Thoracic aorta (tissue), 2 donors: Measurements from ENCODE around the gene EIPR1. TPM values are rescaled to one million over a fixed set of nuclear protein-coding genes. Genes with fewer than 3 reads are reported as not detected.

Experiments
- ATAC-seq: fragments of 150-250 bp; one replicate; pipeline ENCODE4 v1.8.0; 2017; ENCODE audit warnings: low read depth; ENCODE audit not compliant: insufficient number of reproducible peaks, low FRiP score
- DNase-seq: peaks from one replicate; pipeline ENCODE4 v3.0.0-alpha.2; 2020; ENCODE audit warnings: low spot score
- H3K27ac ChIP-seq, 2 donors: fragments of 200-600 bp; sonication (generic); 1 replicate in 1 of 2; 2 replicates in 1 of 2; pipeline ENCODE4 v1.5.1; 2016; ENCODE audit warnings: mild to moderate bottlenecking in 2 of 2, moderate library complexity in 2 of 2
- H3K27me3 ChIP-seq: fragments of 200-600 bp; sonication (generic); replicated peaks from 2 replicates; pipeline ENCODE4 v1.6.0; 2016; ENCODE audit warnings: mild to moderate bottlenecking; ENCODE audit not compliant: insufficient read depth
- H3K36me3 ChIP-seq: fragments of 200-600 bp; sonication (generic); one replicate; pipeline ENCODE4 v1.5.1; 2016
- H3K4me1 ChIP-seq, 2 donors: fragments of 200-600 bp; sonication (generic); 1 replicate in 1 of 2; 2 replicates in 1 of 2; pipeline versions ENCODE4 v1.5.1 to v1.6.0; 2016; ENCODE audit warnings: low read depth in 2 of 2, mild to moderate bottlenecking in 1 of 2; ENCODE audit not compliant: control insufficient read depth in 1 of 2
- H3K4me3 ChIP-seq: fragments of 200-600 bp; sonication (generic); 2 replicates; pipeline ENCODE4 v1.5.1; 2016; ENCODE audit warnings: mild to moderate bottlenecking
- H3K9me3 ChIP-seq: fragments of 200-600 bp; sonication (generic); 2 replicates; pipeline ENCODE4 v1.5.1; 2016
- total RNA-seq, 2 donors: library from RNA; depleted of rRNA; stranded (reverse); fragments of >200 nt; gene quantifications; one replicate each; pipeline versions ENCODE4 v1.1.0 to v1.2.3, GENCODE V29; 2016
- TF ChIP-seq, protein P1 (sequence below): fragments of 200-600 bp; sonication (generic); IDR thresholded peaks from one replicate; pipeline ENCODE4 v1.5.1; 2019; ENCODE audit warnings: antibody characterized with exemption

Gene EIPR1
- total RNA-seq, 2 donors from 2014 or later: 17.9 to 40.6 TPM

DNA sequence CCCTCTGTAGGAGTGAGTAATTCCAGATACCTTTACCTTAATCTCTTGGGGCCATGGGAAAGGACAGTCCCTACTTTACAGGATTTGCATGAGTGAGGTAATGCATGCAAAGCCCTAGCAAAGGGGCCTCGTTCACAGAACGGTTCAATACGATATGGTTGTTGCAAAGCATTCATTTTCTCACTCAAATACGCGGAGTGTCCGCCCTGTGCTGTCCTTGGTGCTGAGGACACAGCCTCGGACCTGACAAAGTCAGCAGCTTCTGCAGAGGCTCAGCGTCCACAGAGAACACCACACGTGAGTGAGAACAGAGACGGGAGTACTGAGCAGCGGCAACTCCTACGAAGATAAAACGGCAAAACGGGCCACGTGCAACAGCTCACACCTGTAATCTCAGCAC, 125.7 kb downstream of the EIPR1 start:
- no peak overlapping the region for H3K4me3 ChIP-seq
- H3K27ac ChIP-seq: no peak overlapping the region
- DNase-seq (no peak), ATAC-seq (no peak)
- peaks cover 9% of the 10 kb centered on the region for H3K36me3 ChIP-seq
- no peaks in the 10 kb centered on the region for H3K27me3 ChIP-seq
- peaks cover 17% of the 10 kb centered on the region for H3K9me3 ChIP-seq
- no peaks in the 10 kb centered on the region for H3K4me1 ChIP-seq
- TF ChIP-seq, protein P1, sequence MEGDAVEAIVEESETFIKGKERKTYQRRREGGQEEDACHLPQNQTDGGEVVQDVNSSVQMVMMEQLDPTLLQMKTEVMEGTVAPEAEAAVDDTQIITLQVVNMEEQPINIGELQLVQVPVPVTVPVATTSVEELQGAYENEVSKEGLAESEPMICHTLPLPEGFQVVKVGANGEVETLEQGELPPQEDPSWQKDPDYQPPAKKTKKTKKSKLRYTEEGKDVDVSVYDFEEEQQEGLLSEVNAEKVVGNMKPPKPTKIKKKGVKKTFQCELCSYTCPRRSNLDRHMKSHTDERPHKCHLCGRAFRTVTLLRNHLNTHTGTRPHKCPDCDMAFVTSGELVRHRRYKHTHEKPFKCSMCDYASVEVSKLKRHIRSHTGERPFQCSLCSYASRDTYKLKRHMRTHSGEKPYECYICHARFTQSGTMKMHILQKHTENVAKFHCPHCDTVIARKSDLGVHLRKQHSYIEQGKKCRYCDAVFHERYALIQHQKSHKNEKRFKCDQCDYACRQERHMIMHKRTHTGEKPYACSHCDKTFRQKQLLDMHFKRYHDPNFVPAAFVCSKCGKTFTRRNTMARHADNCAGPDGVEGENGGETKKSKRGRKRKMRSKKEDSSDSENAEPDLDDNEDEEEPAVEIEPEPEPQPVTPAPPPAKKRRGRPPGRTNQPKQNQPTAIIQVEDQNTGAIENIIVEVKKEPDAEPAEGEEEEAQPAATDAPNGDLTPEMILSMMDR: no peak

- Histone ChIP-seq H3K27me3 (no peaks in the 10 kb centered on the region), H3K36me3 (peaks cover 12% of the 10 kb centered on the region), H3K9me3 (peaks cover 17% of the 10 kb centered on the region), H3K4me3 (no peak overlapping the region), H3K27ac (no peak overlapping the region), H3K4me1 (no peaks in the 10 kb centered on the region)
- DNase-seq (no peak), ATAC-seq (no peak)
- TF ChIP-seq, protein P1: no peak
Observed at GRCh38 chr2:3249476-3249962, 128.1 kb downstream of the EIPR1 start.

GRCh38 chr2:3248754-3249475, 128.7 kb downstream of the EIPR1 start:
- Histone ChIP-seq H3K27me3 (no peaks in the 10 kb centered on the region), H3K9me3 (peaks cover 17% of the 10 kb centered on the region), H3K36me3 (peaks cover 13% of the 10 kb centered on the region), H3K4me3 (no peak overlapping the region), H3K4me1 (no peaks in the 10 kb centered on the region), H3K27ac (no peak overlapping the region)
- DNase-seq (no peak), ATAC-seq (no peak)
- TF ChIP-seq, protein P1: no peak

DNA sequence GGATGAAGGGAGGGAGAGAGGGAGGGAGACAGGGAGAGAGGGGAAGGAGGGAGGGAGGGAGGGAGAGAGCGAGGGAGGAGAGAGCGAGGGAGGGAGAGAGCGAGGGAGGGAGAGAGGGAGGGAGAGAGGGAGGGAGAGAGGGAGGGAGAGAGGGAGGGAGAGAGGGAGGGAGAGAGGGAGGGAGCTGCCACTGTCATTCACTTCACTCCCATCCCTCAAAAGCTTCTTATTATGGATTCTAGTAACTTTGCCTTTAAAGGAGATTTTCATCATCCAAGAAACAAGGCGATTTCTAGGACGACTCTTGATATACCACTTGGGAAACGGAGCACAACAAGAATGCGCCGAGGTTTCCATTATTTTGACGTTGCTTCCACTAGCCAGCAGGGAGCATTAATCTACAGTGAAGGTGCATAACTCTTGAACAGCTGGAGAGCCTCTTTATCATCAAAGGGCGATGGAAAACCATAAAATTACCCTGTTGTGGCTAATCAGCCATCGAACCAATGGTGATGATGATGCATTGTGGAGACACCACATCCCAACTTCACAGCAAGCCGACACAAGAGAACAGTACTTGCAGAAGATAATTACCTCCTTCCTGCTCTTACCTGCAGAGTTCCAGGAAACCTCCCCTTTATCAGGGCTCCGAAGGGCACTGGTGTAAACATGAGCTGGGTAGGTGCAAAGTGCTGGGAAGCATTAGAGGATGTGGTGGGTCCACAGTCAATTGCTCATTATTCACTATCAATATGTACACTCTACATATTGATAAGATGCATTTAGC, 130.5 kb downstream of the EIPR1 start:
- Histone ChIP-seq H3K36me3 (peaks cover 13% of the 10 kb centered on the region), H3K9me3 (peaks cover 17% of the 10 kb centered on the region), H3K4me3 (no peak overlapping the region), H3K27me3 (no peaks in the 10 kb centered on the region), H3K4me1 (no peaks in the 10 kb centered on the region), H3K27ac (no peak overlapping the region)
- ATAC-seq (no peak), DNase-seq (no peak)
- TF ChIP-seq, protein P1: no peak

- ATAC-seq (no peak), DNase-seq (no peak)
- no peak overlapping the region for H3K27ac ChIP-seq
- TF ChIP-seq, protein P1: no peak
- no peaks in the 10 kb centered on the region for H3K4me1 ChIP-seq
- peaks cover 17% of the 10 kb centered on the region for H3K9me3 ChIP-seq
- H3K27me3 ChIP-seq: no peaks in the 10 kb centered on the region
- peaks cover 13% of the 10 kb centered on the region for H3K36me3 ChIP-seq
- H3K4me3 ChIP-seq: no peak overlapping the region
Observed at GRCh38 chr2:3246406-3246805, 131.2 kb downstream of the EIPR1 start.
